ENCODE measurements around the gene AACS. TPM values are rescaled to one million over a fixed set of nuclear protein-coding genes. Genes with fewer than 3 reads are reported as not detected.

Gene AACS
- total RNA-seq, 1 donor from 2014 or later: 22.6 TPM

DNA sequence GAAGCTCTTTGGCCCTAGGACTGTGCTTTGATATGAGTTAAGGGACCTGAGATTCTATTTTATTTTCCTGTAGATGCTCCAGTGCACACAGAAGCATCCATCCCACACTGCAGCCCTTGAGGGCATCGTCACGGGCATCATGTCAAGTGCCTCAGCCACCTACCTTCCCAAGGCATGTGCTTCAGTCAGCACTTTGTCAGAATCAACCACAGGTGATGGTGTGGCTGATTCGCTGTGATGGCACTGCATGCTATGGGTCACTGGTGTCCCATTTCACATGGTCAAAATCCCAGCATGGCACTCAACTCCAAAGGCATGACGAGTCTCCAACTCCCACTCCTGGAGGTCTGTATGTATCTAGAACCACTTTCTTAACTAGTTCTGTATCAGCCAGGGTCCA, 100.8 kb downstream of the AACS start:
- no peaks in the 10 kb centered on the region for H3K9me3 Mint-ChIP-seq (ENCODE audit: low read depth)
- no peaks in the 10 kb centered on the region for H3K4me1 Mint-ChIP-seq (ENCODE audit: low read depth)
- peaks cover 22% of the 10 kb centered on the region for H3K27me3 Mint-ChIP-seq (ENCODE audit: low read depth)
- no peak overlapping the region for H3K4me3 Mint-ChIP-seq (ENCODE audit: unreplicated experiment)
- H3K27ac Mint-ChIP-seq (ENCODE audit: unreplicated experiment): no peak overlapping the region
- H3K36me3 Mint-ChIP-seq (ENCODE audit: low read depth): peaks cover 1% of the 10 kb centered on the region
- TF ChIP-seq, protein P1, sequence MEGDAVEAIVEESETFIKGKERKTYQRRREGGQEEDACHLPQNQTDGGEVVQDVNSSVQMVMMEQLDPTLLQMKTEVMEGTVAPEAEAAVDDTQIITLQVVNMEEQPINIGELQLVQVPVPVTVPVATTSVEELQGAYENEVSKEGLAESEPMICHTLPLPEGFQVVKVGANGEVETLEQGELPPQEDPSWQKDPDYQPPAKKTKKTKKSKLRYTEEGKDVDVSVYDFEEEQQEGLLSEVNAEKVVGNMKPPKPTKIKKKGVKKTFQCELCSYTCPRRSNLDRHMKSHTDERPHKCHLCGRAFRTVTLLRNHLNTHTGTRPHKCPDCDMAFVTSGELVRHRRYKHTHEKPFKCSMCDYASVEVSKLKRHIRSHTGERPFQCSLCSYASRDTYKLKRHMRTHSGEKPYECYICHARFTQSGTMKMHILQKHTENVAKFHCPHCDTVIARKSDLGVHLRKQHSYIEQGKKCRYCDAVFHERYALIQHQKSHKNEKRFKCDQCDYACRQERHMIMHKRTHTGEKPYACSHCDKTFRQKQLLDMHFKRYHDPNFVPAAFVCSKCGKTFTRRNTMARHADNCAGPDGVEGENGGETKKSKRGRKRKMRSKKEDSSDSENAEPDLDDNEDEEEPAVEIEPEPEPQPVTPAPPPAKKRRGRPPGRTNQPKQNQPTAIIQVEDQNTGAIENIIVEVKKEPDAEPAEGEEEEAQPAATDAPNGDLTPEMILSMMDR (IDR thresholded peaks at IDR 0.05): no peak
- no peak for DNase-seq (ENCODE audit: low spot score)

GRCh38 chr12:125167658-125168057, 102.4 kb downstream of the AACS start:
- peaks cover 1% of the 10 kb centered on the region for H3K36me3 Mint-ChIP-seq (ENCODE audit: low read depth)
- H3K27ac Mint-ChIP-seq (ENCODE audit: unreplicated experiment): no peak overlapping the region
- H3K9me3 Mint-ChIP-seq (ENCODE audit: low read depth): no peaks in the 10 kb centered on the region
- TF ChIP-seq, protein P1 (IDR thresholded peaks at IDR 0.05): no peak
- no peaks in the 10 kb centered on the region for H3K4me1 Mint-ChIP-seq (ENCODE audit: low read depth)
- H3K4me3 Mint-ChIP-seq (ENCODE audit: unreplicated experiment): no peak overlapping the region
- no peak for DNase-seq (ENCODE audit: low spot score)
- peaks cover 28% of the 10 kb centered on the region for H3K27me3 Mint-ChIP-seq (ENCODE audit: low read depth)

GRCh38 chr12:125169451-125169850, 104.2 kb downstream of the AACS start:
- no peak overlapping the region for H3K4me3 Mint-ChIP-seq (ENCODE audit: unreplicated experiment)
- H3K36me3 Mint-ChIP-seq (ENCODE audit: low read depth): peaks cover 1% of the 10 kb centered on the region
- DNase-seq (ENCODE audit: low spot score): no peak
- TF ChIP-seq, protein P1 (IDR thresholded peaks at IDR 0.05): no peak
- H3K27ac Mint-ChIP-seq (ENCODE audit: unreplicated experiment): no peak overlapping the region
- no peaks in the 10 kb centered on the region for H3K9me3 Mint-ChIP-seq (ENCODE audit: low read depth)
- H3K27me3 Mint-ChIP-seq (ENCODE audit: low read depth): peaks cover 29% of the 10 kb centered on the region
- H3K4me1 Mint-ChIP-seq (ENCODE audit: low read depth): no peaks in the 10 kb centered on the region

DNA sequence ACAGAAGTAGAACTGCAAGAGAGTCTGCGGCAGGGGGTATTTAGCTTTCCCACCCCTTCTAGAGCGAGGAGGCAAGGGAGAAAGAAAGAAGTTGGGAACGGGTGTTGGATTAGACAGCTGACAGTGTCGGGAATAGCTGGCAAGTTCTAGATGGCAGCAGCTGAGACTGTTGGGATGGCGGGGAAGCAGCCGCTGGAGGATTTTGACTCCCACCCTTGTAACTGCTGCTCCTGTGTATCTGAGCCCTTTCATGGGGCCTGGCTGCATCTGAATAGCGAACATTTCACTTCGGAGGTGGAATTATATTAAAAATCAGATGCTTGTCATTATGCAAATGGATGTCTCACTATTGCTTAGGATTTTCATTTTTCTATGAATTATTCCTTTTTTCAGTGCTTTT, 104.6 kb downstream of the AACS start:
- peaks cover 30% of the 10 kb centered on the region for H3K27me3 Mint-ChIP-seq (ENCODE audit: low read depth)
- no peak overlapping the region for H3K4me3 Mint-ChIP-seq (ENCODE audit: unreplicated experiment)
- no peak overlapping the region for H3K27ac Mint-ChIP-seq (ENCODE audit: unreplicated experiment)
- TF ChIP-seq, protein P1 (IDR thresholded peaks at IDR 0.05): no peak
- no peaks in the 10 kb centered on the region for H3K4me1 Mint-ChIP-seq (ENCODE audit: low read depth)
- DNase-seq (ENCODE audit: low spot score): no peak
- H3K36me3 Mint-ChIP-seq (ENCODE audit: low read depth): peaks cover 1% of the 10 kb centered on the region
- no peaks in the 10 kb centered on the region for H3K9me3 Mint-ChIP-seq (ENCODE audit: low read depth)

DNA sequence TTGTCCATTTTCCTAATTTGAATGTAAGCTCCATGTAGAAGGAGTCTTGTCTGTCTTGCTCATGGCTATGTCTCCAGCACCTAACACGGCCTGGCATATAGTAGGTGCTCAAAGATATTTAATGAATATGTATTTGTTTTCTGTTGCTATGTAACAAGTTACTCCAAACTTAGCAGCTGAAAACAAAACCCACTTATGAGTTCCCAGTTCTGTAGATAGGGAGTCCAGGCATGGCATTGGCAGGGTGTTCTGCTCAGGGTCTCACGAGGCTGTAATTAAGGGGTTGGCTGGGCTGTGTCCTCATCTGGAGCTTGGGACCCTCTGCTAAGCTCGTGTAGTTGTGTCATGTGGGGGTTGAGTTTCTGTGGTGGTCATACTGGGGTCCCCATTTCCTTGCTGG, 106.0 kb downstream of the AACS start:
- Mint-ChIP-seq H3K4me1 (ENCODE audit: low read depth) (no peaks in the 10 kb centered on the region), H3K36me3 (ENCODE audit: low read depth) (peaks cover 1% of the 10 kb centered on the region)

More for the DNA sequence above, 106.0 kb downstream of the AACS start:
- Mint-ChIP-seq H3K4me3 (ENCODE audit: unreplicated experiment) (no peak overlapping the region), H3K27me3 (ENCODE audit: low read depth) (peaks cover 37% of the 10 kb centered on the region), H3K27ac (ENCODE audit: unreplicated experiment) (no peak overlapping the region), H3K9me3 (ENCODE audit: low read depth) (no peaks in the 10 kb centered on the region)
- TF ChIP-seq, protein P1 (IDR thresholded peaks at IDR 0.05): no peak
- DNase-seq (ENCODE audit: low spot score): no peak

Measured in chondrocyte (in vitro differentiated cells).